Panc1 (cell line): ENCODE measurements around the gene WRAP73. TPM values are rescaled to one million over a fixed set of nuclear protein-coding genes. Genes with fewer than 3 reads are reported as not detected.

Experiments used
- ATAC-seq: fragments of 200-7000 bp; cut with Tn5 transposase; 2 replicates; pipeline ENCODE4 v1.9.1; 2020; ENCODE audit warnings: mild to moderate bottlenecking, moderate library complexity
- BruUV-seq: library from RNA; stranded (reverse); fragments of 400-500 nt; replicated peaks from 2 replicates; lab custom pipeline; 2021; lab: Mats Ljungman, UMichigan
- CTCF ChIA-PET: fragments of 300-600 bp; sonication (Branson Sonifier 250); formaldehyde crosslinking; loops from one replicate; lab custom pipeline; 2022; ENCODE audit warnings: antibody characterized with exemption; lab: Charles Lee
- POLR2A ChIA-PET: fragments of 300-600 bp; sonication (Branson Sonifier 250); formaldehyde crosslinking; loops from one replicate; lab custom pipeline; 2022; ENCODE audit warnings: antibody characterized with exemption; lab: Charles Lee
- DNase-seq: peaks from one replicate; pipeline ENCODE4 v3.0.0-alpha.2; 2010; ENCODE audit warnings: low read depth, low spot score
- H3K27ac ChIP-seq: 2 replicates; pipeline ENCODE4 v1.5.1; 2011; ENCODE audit warnings: mild to moderate bottlenecking, low read length, inconsistent platforms
- H3K27me3 ChIP-seq: fragments of 200-500 bp; sonication (Bioruptor generic); 2 replicates; pipeline ENCODE4 v1.6.0; 2014; ENCODE audit warnings: low read length, inconsistent platforms; ENCODE audit not compliant: control insufficient read depth, insufficient read depth
- H3K36me3 ChIP-seq: fragments of 200-500 bp; sonication (Bioruptor generic); 2 replicates; pipeline ENCODE4 v1.5.1; 2014; ENCODE audit warnings: inconsistent platforms, mild to moderate bottlenecking, low read length, moderate library complexity; ENCODE audit not compliant: control insufficient read depth, insufficient read depth
- H3K4me1 ChIP-seq: 2 replicates; pipeline ENCODE4 v1.5.1; 2011; ENCODE audit warnings: inconsistent platforms, mild to moderate bottlenecking, low read length, moderate library complexity; ENCODE audit not compliant: control insufficient read depth, insufficient read depth
- H3K4me3 ChIP-seq, 2 experiments: 2 replicates each; pipeline ENCODE4 v1.5.1; 2011 to 2012; ENCODE audit warnings: low read depth in 2 of 2, low read length in 2 of 2, mild to moderate bottlenecking in 2 of 2, inconsistent platforms in 1 of 2, moderate library complexity in 1 of 2
- H3K9me3 ChIP-seq: fragments of 200-500 bp; sonication (Bioruptor generic); 2 replicates; pipeline ENCODE4 v1.5.1; 2014; ENCODE audit warnings: low read depth, mild to moderate bottlenecking, inconsistent platforms, low read length, moderate library complexity; ENCODE audit not compliant: control insufficient read depth, insufficient read depth
- CTCF ChIP-seq: fragments of 450-650 bp; IDR thresholded peaks from 2 replicates; pipeline ENCODE4 v1.5.1; 2017; ENCODE audit warnings: mild to moderate bottlenecking
- POLR2AphosphoS5 ChIP-seq: IDR thresholded peaks from 2 replicates; pipeline ENCODE4 v1.6.1; 2012; ENCODE audit warnings: mild to moderate bottlenecking, low read depth, low read length, moderate library complexity
- REST ChIP-seq, 2 experiments: IDR thresholded peaks; 2 replicates each; pipeline ENCODE4 v1.6.1; 2011 to 2012; ENCODE audit warnings: low read depth in 2 of 2, control low read depth in 1 of 2, low read length in 1 of 2, mild to moderate bottlenecking in 1 of 2, moderate library complexity in 1 of 2; ENCODE audit not compliant: insufficient read depth in 1 of 2
- SIN3A ChIP-seq: IDR thresholded peaks from 2 replicates; pipeline ENCODE4 v1.6.1; 2012; ENCODE audit warnings: low read depth, mild to moderate bottlenecking, low read length, moderate library complexity, borderline replicate concordance; ENCODE audit not compliant: insufficient read depth
- TCF7L2 ChIP-seq: IDR thresholded peaks from 2 replicates; pipeline ENCODE4 v1.6.1; 2011; ENCODE audit warnings: mild to moderate bottlenecking, low read depth, low read length, inconsistent platforms
- in situ Hi-C: cut with HindIII; loops from 2 replicates; pipeline ENCODE4 v1.10.0; 2016; ENCODE audit warnings: low sequenced_read_pairs, low pct_unique_long_range_greater_than_20kb
- intact Hi-C: fragments of 100-400 bp; cut with micrococcal nuclease; formaldehyde crosslinking; loops from one replicate; pipeline ENCODE4 v1.10.0; 2022; ENCODE audit not compliant: unreplicated experiment
- total RNA-seq: library from RNA; stranded (reverse); gene quantifications from one replicate; pipeline ENCODE4 v1.2.1, GENCODE V29; 2021; ENCODE audit not compliant: unreplicated experiment

The WRAP73 gene
- total RNA-seq, 1 experiment from 2014 or later, result 27.1 TPM

GRCh38 chr1:3662080-3662671 lies 12.3 kb upstream of the WRAP73 start:
- Histone ChIP-seq H3K27me3 (no peaks in the 10 kb centered on the region), H3K27ac (no peak overlapping the region), H3K9me3 (no peaks in the 10 kb centered on the region), H3K4me1 (peaks cover 3% of the 10 kb centered on the region), H3K4me3 (no peak overlapping the region), H3K36me3 (no peaks in the 10 kb centered on the region)
- no TSS peak for BruUV-seq
- in situ Hi-C loops, result no loop called here
- ChIA-PET POLR2A (no interaction called here), CTCF (interaction anchor here (0.6 to 0.7 kb wide), 2 partner anchors 34 to 171 kb away, joined by 3 to 4 read pairs; no protein-coding TSS in a partner anchor)
- intact Hi-C loops, result no loop called here
- no peak for DNase-seq
- no peak for ATAC-seq
- TF ChIP-seq SIN3A (no peak), REST (IDR thresholded peaks at IDR 0.05; ENCODE audit: insufficient read depth in 1 of 2, low read depth in 2 of 2, low read length in 1 of 2) (no peak), CTCF (no peak), TCF7L2 (no peak), POLR2AphosphoS5 (no peak)

- CTCF ChIA-PET, result interaction anchor here (0.6 to 0.7 kb wide), 2 partner anchors 34 to 171 kb away, joined by 3 to 4 read pairs; no protein-coding TSS in a partner anchor
- Histone ChIP-seq H3K4me3 (no peak overlapping the region), H3K4me1 (peaks cover 3% of the 10 kb centered on the region), H3K9me3 (no peaks in the 10 kb centered on the region), H3K27ac (no peak overlapping the region), H3K27me3 (no peaks in the 10 kb centered on the region), H3K36me3 (no peaks in the 10 kb centered on the region)
- BruUV-seq, result no TSS peak
- intact Hi-C loops (no loop called here), in situ Hi-C loops (no loop called here)
- DNase-seq, result no peak
- TF ChIP-seq SIN3A (no peak), TCF7L2 (no peak), POLR2AphosphoS5 (no peak), REST (IDR thresholded peaks at IDR 0.05; ENCODE audit: insufficient read depth in 1 of 2, low read depth in 2 of 2, low read length in 1 of 2) (no peak), CTCF (no peak)
- POLR2A ChIA-PET, result no interaction called here
- ATAC-seq, result no peak
These were observed 11.7 kb upstream of the WRAP73 start for GRCh38 chr1:3661631-3662030.
